Globus pallidus (tissue), 1 donor: Measurements from ENCODE around the gene DBR1.

Experiments
- DNase-seq: peaks from one replicate; pipeline ENCODE4 v3.0.0-alpha.2; 2015; ENCODE audit warnings: low spot score

The DBR1 gene

GRCh38 chr3:138119423-138119766 lies 55.3 kb downstream of the DBR1 start:
- no peak for DNase-seq

- DNase-seq, result peak; percentile 56
Measured at GRCh38 chr3:138118612-138119422, 55.9 kb downstream of the DBR1 start.

- peak; percentile 27 for DNase-seq
Measured at GRCh38 chr3:138114988-138115971, 59.4 kb downstream of the DBR1 start, which contains the start of gene DZIP1L. DZIP1L (minus strand) TSS chr3:138115608; CDS start chr3:138103971, 11,637 bp downstream.

DNA sequence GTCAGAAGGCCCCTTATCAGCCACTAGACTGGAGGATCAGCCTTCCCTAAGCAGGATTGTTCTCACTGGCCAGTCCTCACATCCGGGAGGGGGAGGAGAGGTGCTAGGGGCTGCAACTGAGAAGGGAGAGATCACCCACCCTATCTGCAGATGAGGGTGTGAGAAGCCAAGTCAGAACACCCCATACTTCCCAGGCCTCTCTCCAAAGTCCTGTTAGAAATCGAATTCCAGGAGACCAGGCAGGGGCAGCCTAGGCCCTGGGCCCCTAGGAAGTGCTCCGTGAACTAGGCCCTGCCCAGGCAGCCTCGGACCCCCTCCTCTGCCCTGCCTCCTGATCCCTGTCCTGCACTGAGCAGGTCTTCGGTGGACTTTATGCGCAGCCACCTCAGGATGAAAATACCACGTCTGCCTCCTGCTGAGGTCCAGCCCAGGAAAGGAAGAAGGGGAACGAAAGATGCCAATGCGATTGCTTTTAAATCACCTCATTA lies 60.2 kb downstream of the DBR1 start:
- DNase-seq, result no peak

DNA sequence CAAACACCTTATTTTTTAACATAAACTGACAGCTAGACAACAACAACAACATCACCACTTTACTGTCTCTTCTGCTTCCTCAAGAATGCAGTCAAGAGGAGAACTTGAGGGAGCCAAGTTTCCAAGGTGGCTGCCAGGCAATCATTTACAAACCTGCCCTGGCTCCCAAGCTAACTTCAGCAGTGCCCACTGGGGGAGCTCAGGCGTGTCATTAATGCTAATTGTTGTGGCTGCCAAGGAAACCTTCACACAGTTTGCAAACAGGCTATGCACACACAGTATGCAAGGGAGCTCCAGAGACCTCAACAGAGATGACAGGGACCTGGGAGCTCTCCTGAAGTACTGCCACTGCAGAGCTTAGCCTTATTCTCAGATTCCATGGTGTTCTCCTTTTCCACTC lies 61.4 kb downstream of the DBR1 start:
- no peak for DNase-seq

DNA sequence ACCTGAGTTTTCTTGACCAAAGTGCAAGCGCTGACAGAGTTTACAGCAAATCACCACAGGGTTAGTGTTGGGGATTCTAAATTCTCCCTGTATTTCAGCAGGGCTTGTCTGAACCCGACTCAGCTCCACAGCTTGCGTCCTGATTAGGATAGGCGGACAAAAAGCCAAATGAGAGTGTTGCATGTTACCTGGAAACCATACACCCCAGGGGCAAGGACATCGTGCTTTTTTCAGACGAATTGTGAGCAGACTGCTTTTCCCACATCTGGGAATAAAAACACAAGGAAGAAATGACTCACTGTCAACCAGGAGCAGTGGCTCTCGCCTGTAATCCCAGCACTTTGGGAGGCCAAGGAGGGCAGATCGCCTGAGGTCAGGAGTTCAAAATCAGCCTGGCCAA lies 62.4 kb downstream of the DBR1 start:
- no peak for DNase-seq
